ENCODE results near the gene MRPL52. TPM values are rescaled to one million over a fixed set of nuclear protein-coding genes. Genes with fewer than 3 reads are reported as not detected.

Gene MRPL52
- total and polyA plus RNA-seq, 10 of the 15 experiments (the other 5 are each of a cell fraction or from before 2014, with no cell fraction given), result 51.7 to 541 (median 142) TPM

GRCh38 chr14:22839159-22839779 lies 9.6 kb downstream of the MRPL52 start (continued):
- TF ChIP-seq, protein P1, sequence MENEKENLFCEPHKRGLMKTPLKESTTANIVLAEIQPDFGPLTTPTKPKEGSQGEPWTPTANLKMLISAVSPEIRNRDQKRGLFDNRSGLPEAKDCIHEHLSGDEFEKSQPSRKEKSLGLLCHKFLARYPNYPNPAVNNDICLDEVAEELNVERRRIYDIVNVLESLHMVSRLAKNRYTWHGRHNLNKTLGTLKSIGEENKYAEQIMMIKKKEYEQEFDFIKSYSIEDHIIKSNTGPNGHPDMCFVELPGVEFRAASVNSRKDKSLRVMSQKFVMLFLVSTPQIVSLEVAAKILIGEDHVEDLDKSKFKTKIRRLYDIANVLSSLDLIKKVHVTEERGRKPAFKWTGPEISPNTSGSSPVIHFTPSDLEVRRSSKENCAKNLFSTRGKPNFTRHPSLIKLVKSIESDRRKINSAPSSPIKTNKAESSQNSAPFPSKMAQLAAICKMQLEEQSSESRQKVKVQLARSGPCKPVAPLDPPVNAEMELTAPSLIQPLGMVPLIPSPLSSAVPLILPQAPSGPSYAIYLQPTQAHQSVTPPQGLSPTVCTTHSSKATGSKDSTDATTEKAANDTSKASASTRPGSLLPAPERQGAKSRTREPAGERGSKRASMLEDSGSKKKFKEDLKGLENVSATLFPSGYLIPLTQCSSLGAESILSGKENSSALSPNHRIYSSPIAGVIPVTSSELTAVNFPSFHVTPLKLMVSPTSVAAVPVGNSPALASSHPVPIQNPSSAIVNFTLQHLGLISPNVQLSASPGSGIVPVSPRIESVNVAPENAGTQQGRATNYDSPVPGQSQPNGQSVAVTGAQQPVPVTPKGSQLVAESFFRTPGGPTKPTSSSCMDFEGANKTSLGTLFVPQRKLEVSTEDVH (IDR thresholded peaks at IDR 0.05; ENCODE audit: low read depth, partially characterized antibody), result no peak
- TF ChIP-seq USF1 (IDR thresholded peaks at IDR 0.05; ENCODE audit: borderline replicate concordance, extremely low read length, insufficient read depth, low read depth, low read length) (no peak), ETV6 (conservative IDR thresholded peaks at IDR 0.05 in 1 of 2, IDR thresholded peaks at IDR 0.05 in 1 of 2; ENCODE audit: borderline replicate concordance in 1 of 2, low read depth in 1 of 2) (no peak), HSF1 (IDR thresholded peaks at IDR 0.05; ENCODE audit: low read depth, low read length) (no peak), MTA3 (IDR thresholded peaks at IDR 0.05; ENCODE audit: borderline replicate concordance, low read length) (no peak)
- TF ChIP-seq, protein P2, sequence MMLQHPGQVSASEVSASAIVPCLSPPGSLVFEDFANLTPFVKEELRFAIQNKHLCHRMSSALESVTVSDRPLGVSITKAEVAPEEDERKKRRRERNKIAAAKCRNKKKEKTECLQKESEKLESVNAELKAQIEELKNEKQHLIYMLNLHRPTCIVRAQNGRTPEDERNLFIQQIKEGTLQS (IDR thresholded peaks at IDR 0.05; ENCODE audit: borderline replicate concordance, extremely low read depth, low read depth, low read length), result no peak
